ENCODE measurements around the gene RPS5.
"Not testable (repeated sequence)": the region's sequence is repeated elsewhere in the genome, so short reads cannot be mapped to it uniquely, and the experiment has no call there.

Gene RPS5

DNA sequence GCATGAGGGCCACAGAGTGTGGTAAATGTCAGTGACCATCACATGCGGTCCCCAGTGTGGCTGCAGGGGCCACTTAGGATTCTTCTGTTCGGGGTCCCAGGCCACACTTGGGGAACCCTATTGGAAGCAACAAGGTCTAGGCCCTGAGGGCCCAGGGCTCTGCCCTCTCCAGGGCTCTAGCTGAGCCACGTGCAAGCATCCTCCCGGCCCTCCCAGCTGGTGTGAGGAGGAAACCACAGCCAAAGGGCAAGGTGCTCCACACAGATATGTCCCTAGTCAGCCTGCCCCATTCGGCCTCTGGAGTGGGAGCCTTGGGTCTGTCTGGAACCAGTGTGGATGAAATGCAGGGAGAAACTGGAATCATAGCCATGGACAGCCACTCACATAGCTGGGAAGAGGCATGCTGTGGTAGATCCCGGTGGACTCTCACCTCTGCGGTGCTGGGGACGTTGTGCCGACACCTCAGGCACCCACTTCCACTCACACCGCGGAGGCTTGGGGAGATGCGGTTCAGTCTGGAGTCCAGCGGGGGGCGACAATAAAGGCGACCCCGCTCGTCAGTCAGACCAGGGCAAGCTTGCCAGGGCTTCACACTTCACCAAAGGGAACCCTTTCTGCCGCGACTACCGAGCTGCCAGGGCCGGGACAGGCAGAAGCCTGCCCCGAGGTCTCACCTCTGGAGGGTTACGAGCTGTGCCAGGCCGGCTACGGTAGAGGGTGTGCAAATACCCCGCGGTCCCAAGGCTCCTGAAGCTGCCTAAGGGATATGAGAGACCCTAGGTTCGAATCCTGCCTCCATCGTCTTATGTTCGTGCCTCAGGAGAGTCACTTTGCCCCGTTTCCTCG is 20.3 kb upstream of the RPS5 start:
- TF ChIP-seq GATA1 (IDR thresholded peaks at IDR 0.05; ENCODE audit: low read depth, low read length): no peak
- TF ChIP-seq POLR2A (IDR thresholded peaks at IDR 0.05; ENCODE audit: low read length): no peak
- no peak for DNase-seq

DNA sequence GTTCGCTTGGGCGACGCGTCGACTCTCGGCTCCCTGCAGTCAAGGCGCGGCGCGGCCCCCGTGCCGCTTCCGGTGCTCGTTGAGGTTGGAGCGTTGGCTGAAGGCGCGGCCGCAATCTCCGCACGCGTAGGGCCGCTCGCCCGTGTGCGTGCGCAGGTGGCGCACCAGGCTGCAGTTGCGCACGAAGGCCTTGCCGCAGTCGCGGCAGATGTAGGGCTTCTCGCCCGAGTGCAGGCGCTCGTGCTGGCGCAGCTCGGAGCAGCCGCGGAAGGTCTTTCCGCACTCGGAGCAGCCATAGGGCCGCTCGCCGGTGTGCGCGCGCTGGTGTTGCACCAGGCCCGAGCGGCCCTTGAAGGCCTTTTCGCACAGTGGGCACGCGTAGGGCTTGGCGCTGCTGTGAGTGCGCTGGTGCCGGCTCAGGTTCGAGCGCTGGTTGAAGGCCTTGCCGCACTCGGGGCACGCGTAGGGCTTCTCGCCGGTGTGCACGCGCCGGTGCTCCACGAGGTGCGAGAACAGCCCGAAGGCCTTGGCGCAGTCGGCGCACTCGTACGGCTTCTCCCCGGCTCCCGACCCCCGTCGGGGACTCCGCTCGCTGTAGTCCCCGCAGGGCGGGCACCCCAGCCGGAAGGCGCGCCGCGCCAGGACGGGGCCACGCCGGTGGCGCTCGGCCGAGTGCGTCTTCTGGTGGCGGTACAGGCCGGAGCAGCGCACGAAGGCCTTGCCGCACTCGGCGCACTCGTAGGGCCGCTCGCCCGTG is 19.2 kb upstream of the RPS5 start:
- TF ChIP-seq GATA1 (IDR thresholded peaks at IDR 0.05; ENCODE audit: low read depth, low read length) (no peak), POLR2A (IDR thresholded peaks at IDR 0.05; ENCODE audit: low read length) (no peak)
- DNase-seq: no peak

DNA sequence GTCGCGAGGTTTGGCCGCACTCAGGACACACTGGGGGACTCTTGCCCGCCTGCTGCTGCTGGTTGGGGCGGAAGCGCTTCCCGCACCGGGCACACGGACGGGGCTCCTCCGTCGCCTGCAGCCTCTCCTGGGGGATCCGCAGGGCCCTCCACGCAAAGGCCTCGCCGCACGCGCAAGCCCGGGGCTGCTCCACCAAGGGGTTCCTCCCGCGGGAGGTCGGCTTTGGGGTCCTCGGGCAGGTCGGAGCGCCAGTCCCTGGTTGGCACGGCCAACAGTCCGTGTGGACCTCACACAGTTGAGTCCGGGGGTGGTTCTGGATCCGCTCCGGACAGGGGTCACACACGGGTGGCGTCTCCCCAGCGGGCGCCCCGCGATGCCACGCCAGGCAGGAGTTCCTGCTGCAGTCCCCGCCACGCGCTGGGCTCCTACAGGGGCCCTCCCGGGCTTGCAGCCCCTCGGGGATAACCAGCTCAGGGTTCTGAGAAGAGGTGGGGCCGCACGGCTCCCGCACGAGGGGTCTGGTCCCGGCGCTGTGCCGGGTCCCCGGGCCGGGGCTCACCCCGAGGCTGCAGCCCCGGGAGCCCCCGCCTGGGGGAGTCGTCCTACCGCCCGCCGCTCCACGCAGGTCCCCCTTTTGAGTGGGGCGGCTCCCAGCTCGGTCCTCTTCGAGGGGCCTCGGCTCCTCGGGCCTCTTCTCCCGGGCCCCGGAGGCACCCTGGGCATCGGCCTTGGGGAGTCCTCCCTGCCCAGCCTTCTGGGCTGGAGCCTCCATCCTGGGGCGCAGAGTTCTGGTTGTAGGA is 18.3 kb upstream of the RPS5 start:
- no peak for DNase-seq
- TF ChIP-seq GATA1 (IDR thresholded peaks at IDR 0.05; ENCODE audit: low read depth, low read length): no peak

- DNase-seq: no peak
- TF ChIP-seq POLR2A (IDR thresholded peaks at IDR 0.05; ENCODE audit: low read length) (no peak), GATA1 (IDR thresholded peaks at IDR 0.05; ENCODE audit: low read depth, low read length) (no peak)
These were observed 14.5 kb upstream of the RPS5 start for GRCh38 chr19:58372311-58373133.

DNA sequence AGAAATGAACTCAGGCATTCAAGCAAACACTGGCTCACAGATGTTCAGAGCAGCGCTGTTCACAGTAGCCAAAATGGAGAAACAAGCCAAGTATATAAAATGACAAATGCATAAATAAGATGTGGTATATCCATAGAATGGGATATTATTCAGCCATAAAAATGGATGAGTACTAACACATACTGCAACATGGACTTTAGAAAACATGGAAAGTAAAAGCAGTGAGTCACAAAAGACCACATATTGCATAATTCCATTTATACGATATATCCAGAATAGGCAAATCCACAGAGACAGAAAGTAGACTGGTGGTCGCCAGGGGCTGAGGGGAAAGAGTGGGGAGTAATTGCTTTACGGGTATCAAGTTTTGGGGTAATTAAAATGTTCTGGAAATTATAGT is 12.9 kb upstream of the RPS5 start:
- no peak for DNase-seq
- TF ChIP-seq POLR2A (IDR thresholded peaks at IDR 0.05; ENCODE audit: low read length) (no peak), GATA1 (IDR thresholded peaks at IDR 0.05; ENCODE audit: low read depth, low read length) (no peak)

- not testable (repeated sequence) for DNase-seq
These were observed 10.3 kb upstream of the RPS5 start for GRCh38 chr19:58376724-58377123.

DNA sequence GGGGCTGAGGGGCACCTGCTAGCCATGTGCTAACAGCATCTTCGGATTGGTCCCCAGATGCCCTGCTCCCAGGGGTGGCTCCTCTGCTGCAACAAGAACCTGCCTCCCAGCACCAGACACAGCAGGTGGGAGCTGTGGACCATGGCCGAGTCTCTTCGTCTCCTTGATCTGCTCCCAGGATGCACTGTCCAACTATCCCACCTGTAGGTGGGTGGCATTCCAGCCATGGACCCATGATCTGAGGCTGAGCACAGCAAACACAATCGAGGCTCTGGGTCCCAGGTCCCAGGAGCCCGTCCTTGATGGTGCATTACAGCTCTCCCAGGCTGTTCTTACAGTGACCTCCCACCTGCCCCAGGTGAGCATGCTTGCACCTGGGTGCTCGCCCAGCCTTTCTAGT is 7.8 kb upstream of the RPS5 start:
- TF ChIP-seq POLR2A (IDR thresholded peaks at IDR 0.05; ENCODE audit: low read length): no peak
- no peak for TF ChIP-seq GATA1 (IDR thresholded peaks at IDR 0.05; ENCODE audit: low read depth, low read length)
- DNase-seq: no peak

GRCh38 chr19:58380037-58380661 is 6.9 kb upstream of the RPS5 start:
- TF ChIP-seq GATA1 (IDR thresholded peaks at IDR 0.05; ENCODE audit: low read depth, low read length) (no peak), POLR2A (IDR thresholded peaks at IDR 0.05; ENCODE audit: low read length) (no peak)
- DNase-seq: no peak

GRCh38 chr19:58380662-58381459 is 6.2 kb upstream of the RPS5 start, which contains the start of gene ZNF837:
Gene ZNF837, minus strand, starts transcription at chr19:58381030. Its CDS starts 11,698 bp downstream, at chr19:58369332.
- TF ChIP-seq POLR2A (IDR thresholded peaks at IDR 0.05; ENCODE audit: low read length): peak; percentile 95
- TF ChIP-seq GATA1 (IDR thresholded peaks at IDR 0.05; ENCODE audit: low read depth, low read length): no peak
- DNase-seq: peak; percentile 100

DNA sequence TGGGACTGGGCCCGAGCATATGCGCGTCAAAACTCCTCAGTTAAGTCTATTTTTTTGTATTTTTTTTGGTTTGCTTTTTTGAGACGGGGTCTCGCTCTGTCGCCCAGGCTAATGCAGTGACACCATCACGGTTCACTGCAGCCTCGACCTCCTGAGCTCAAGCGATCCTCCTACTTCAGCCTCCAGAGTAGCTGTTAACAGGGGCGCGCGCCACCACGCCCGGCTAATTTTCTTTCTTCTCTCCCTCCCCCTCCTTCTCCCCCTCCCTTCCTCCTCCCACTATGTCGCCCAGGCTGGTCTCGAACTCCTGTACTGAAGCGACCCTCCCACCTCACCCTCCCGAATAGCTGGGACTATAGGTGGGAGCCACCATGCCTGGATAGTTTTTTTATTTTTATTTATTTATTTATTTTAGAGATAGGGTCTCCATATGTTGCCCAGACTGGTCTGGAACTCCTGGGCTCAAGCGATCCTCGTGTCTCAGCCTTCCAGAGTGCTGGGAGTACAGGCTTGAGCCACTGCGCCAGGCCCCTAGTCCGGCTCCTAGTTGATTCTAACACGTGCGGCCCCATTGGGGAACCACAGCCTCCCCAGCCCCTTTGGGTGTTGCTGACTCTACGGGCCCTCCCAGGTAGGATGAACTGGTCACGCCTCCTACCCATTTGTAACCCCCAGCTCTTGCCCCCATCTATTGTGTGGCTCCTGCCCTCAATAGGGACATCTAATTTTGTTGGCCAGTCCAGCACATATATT is 5.4 kb upstream of the RPS5 start:
- TF ChIP-seq GATA1 (IDR thresholded peaks at IDR 0.05; ENCODE audit: low read depth, low read length) (no peak), POLR2A (IDR thresholded peaks at IDR 0.05; ENCODE audit: low read length) (no peak)
- DNase-seq: no peak

DNA sequence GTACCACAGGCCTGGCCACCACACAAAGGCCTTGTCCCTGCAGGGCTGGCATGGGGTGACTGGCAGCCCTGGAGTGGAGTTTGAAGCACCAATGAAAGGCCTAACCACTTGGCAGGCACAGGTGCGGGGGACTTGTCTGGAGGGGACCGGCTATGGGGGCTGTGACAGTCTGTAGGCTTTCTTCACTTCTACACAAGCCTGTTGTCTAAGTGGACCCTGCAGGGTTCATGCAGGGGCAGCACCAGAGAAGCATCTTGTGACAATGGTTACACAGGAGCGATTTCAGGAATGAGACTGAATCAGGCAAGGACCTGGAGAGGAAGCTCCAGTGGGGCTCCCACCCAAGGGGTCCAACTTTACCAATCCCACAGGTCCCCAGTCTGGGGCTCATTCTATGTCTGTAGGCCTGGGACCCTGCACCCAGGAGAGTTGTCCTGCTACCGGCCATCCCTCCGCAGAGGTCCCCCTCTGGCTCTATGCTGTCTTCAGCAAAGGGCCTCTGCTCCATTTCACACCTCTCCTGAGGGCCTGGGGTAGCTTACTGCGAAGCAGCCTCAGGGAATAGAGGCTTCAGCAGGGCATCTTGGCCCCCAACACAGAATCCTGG is 4.0 kb upstream of the RPS5 start:
- TF ChIP-seq GATA1 (IDR thresholded peaks at IDR 0.05; ENCODE audit: low read depth, low read length) (no peak), POLR2A (IDR thresholded peaks at IDR 0.05; ENCODE audit: low read length) (no peak)
- no peak for DNase-seq
